Muscle of leg (tissue), 11 donors: ENCODE results near the gene NSD2. TPM values are rescaled to one million over a fixed set of nuclear protein-coding genes. Genes with fewer than 3 reads are reported as not detected.

Experiments used
- DNase-seq: peaks from one replicate; pipeline ENCODE4 v3.0.0; 2013
- H3K27ac ChIP-seq: one replicate; pipeline ENCODE4 v1.5.1; 2013; ENCODE audit warnings: mild to moderate bottlenecking, low read length, control low read depth
- H3K27me3 ChIP-seq: one replicate; pipeline ENCODE4 v1.6.1; 2013; ENCODE audit warnings: low read length; ENCODE audit not compliant: control insufficient read depth, insufficient read depth
- H3K36me3 ChIP-seq: one replicate; pipeline ENCODE4 v1.6.1; 2013; ENCODE audit warnings: low read length; ENCODE audit not compliant: control insufficient read depth, insufficient read depth
- H3K4me1 ChIP-seq: one replicate; pipeline ENCODE4 v1.6.1; 2013; ENCODE audit warnings: low read length; ENCODE audit not compliant: control insufficient read depth, insufficient read depth
- H3K4me3 ChIP-seq: one replicate; pipeline ENCODE4 v1.5.1; 2013; ENCODE audit warnings: low read length, control low read depth
- H3K9me3 ChIP-seq: replicated peaks from 2 replicates; pipeline ENCODE4 v1.6.1; 2013; ENCODE audit warnings: low read depth, low read length; ENCODE audit not compliant: control insufficient read depth
- WGBS: methylation state at CpG from one replicate; pipeline ENCODE4 v1.1.5; 2013; ENCODE audit warnings: missing lambda C conversion rate; ENCODE audit not compliant: insufficient coverage; 5-methylcytosine and 5-hydroxymethylcytosine counted together
- polyA plus RNA-seq, 8 donors: library from polyadenylated mRNA; unstranded; fragments of 120-200 nt; gene quantifications; one replicate each; pipeline versions ENCODE4 v1.2.1 to v1.2.3, GENCODE V29; 2013; ENCODE audit warnings: inconsistent platforms in 1 of 8, low replicate concordance in 1 of 8; ENCODE audit not compliant: insufficient read length in 8 of 8, insufficient read depth in 1 of 8
- total RNA-seq: library from RNA; stranded (reverse); fragments of 120-200 nt; gene quantifications from one replicate; pipeline ENCODE4 v1.2.4, GENCODE V29; 2013

Gene NSD2
- total and polyA plus RNA-seq, 9 donors = 35.7 to 56.5 (median 43.0) TPM

- 84% methylated on average over 5 of the region's 8 CpGs for whole genome bisulfite sequencing
- no peak for DNase-seq
- Histone ChIP-seq H3K27ac (no peak overlapping the region), H3K4me3 (no peak overlapping the region), H3K4me1 (peaks cover 14% of the 10 kb centered on the region), H3K36me3 (peaks cover 84% of the 10 kb centered on the region), H3K27me3 (no peaks in the 10 kb centered on the region), H3K9me3 (no peaks in the 10 kb centered on the region)
Measured at GRCh38 chr4:1974840-1975239, 103.6 kb downstream of the NSD2 start.

GRCh38 chr4:1975391-1975801 is 104.2 kb downstream of the NSD2 start:
- no peak for DNase-seq
- Histone ChIP-seq H3K36me3 (peaks cover 83% of the 10 kb centered on the region), H3K27me3 (no peaks in the 10 kb centered on the region), H3K4me1 (peaks cover 19% of the 10 kb centered on the region), H3K4me3 (no peak overlapping the region), H3K27ac (no peak overlapping the region), H3K9me3 (no peaks in the 10 kb centered on the region)
- 88% methylated on average over 14 of the region's 14 CpGs for WGBS

GRCh38 chr4:1975880-1976279 is 104.7 kb downstream of the NSD2 start:
- H3K27ac ChIP-seq = no peak overlapping the region
- no peaks in the 10 kb centered on the region for H3K9me3 ChIP-seq
- H3K27me3 ChIP-seq = no peaks in the 10 kb centered on the region
- WGBS = 92% methylated on average over 8 of the region's 11 CpGs
- H3K4me3 ChIP-seq = no peak overlapping the region
- peaks cover 83% of the 10 kb centered on the region for H3K36me3 ChIP-seq
- peaks cover 21% of the 10 kb centered on the region for H3K4me1 ChIP-seq
- no peak for DNase-seq

GRCh38 chr4:1976416-1977352 is 105.5 kb downstream of the NSD2 start:
- Histone ChIP-seq H3K27ac (peak overlapping the region; percentile 13), H3K4me3 (no peak overlapping the region), H3K27me3 (no peaks in the 10 kb centered on the region), H3K4me1 (peaks cover 21% of the 10 kb centered on the region), H3K36me3 (peaks cover 88% of the 10 kb centered on the region), H3K9me3 (no peaks in the 10 kb centered on the region)
- peak; percentile 58 for DNase-seq
- 94% methylated on average over 33 of the region's 35 CpGs for WGBS

- Histone ChIP-seq H3K27ac (no peak overlapping the region), H3K27me3 (no peaks in the 10 kb centered on the region), H3K36me3 (peaks cover 93% of the 10 kb centered on the region), H3K9me3 (no peaks in the 10 kb centered on the region), H3K4me3 (no peak overlapping the region), H3K4me1 (peaks cover 21% of the 10 kb centered on the region)
- WGBS = 90% methylated on average over 12 of the region's 13 CpGs
- DNase-seq = no peak
Measured at GRCh38 chr4:1978226-1978625, 107.0 kb downstream of the NSD2 start.

GRCh38 chr4:1978741-1979476 is 107.7 kb downstream of the NSD2 start:
- no peak for DNase-seq
- Histone ChIP-seq H3K9me3 (no peaks in the 10 kb centered on the region), H3K36me3 (peaks cover 93% of the 10 kb centered on the region), H3K27me3 (no peaks in the 10 kb centered on the region), H3K4me3 (no peak overlapping the region), H3K27ac (no peak overlapping the region), H3K4me1 (peaks cover 21% of the 10 kb centered on the region)
- 86% methylated on average over 29 of the region's 45 CpGs for WGBS

GRCh38 chr4:1979477-1980196 is 108.4 kb downstream of the NSD2 start:
- Histone ChIP-seq H3K4me3 (no peak overlapping the region), H3K4me1 (peaks cover 21% of the 10 kb centered on the region), H3K9me3 (no peaks in the 10 kb centered on the region), H3K36me3 (peaks cover 94% of the 10 kb centered on the region), H3K27ac (no peak overlapping the region), H3K27me3 (no peaks in the 10 kb centered on the region)
- DNase-seq = no peak
- WGBS = 78% methylated on average over 11 of the region's 22 CpGs

GRCh38 chr4:1980561-1981041 is 109.4 kb downstream of the NSD2 start:
- WGBS = 91% methylated on average over 7 of the region's 16 CpGs
- peaks cover 93% of the 10 kb centered on the region for H3K36me3 ChIP-seq

GRCh38 chr4:1981251-1982058 is 110.3 kb downstream of the NSD2 start:
- Histone ChIP-seq H3K9me3 (no peaks in the 10 kb centered on the region), H3K4me3 (no peak overlapping the region), H3K36me3 (peaks cover 94% of the 10 kb centered on the region), H3K27ac (no peak overlapping the region), H3K4me1 (peaks cover 16% of the 10 kb centered on the region), H3K27me3 (no peaks in the 10 kb centered on the region)
- 71% methylated on average over 11 of the region's 22 CpGs for WGBS
- DNase-seq = no peak

More at GRCh38 chr4:1980561-1981041, 109.4 kb downstream of the NSD2 start:
- H3K27me3 ChIP-seq = no peaks in the 10 kb centered on the region
- no peak overlapping the region for H3K4me3 ChIP-seq
- peaks cover 21% of the 10 kb centered on the region for H3K4me1 ChIP-seq
- H3K9me3 ChIP-seq = no peaks in the 10 kb centered on the region
- H3K27ac ChIP-seq = no peak overlapping the region
- DNase-seq = no peak
